GM11168 (cell line): Measurements from ENCODE around the gene TTC28.
"Not testable (repeated sequence)": the region's sequence is repeated elsewhere in the genome, so short reads cannot be mapped to it uniquely, and the experiment has no call there.

Experiments
- in situ Hi-C: fragments of 300-500 bp; cut with MboI; formaldehyde crosslinking; loops from one replicate; pipeline ENCODE4 v1.12.0; 2022; ENCODE audit warnings: low sequenced_read_pairs; ENCODE audit not compliant: unreplicated experiment

The TTC28 gene

DNA sequence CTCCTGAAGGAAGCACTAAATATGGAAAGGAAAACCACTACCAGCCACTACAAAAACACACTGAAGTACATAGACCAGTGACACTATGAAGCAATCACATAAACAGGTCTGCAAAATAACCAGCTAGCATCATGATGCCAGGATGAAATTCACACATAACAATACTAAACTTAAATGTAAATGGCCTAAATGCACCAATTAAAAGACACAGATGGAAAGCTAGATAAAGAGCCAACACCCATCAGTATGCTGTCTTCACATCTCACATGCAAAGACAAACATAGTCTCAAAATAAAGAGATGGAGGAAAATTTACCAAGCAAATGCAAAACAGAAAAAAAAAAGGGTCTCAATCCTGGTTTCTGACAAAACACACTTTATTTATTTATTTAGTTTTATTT is 171.7 kb downstream of the TTC28 start:
- in situ Hi-C loops: no loop called here

GRCh38 chr22:28506150-28506535 is 173.5 kb downstream of the TTC28 start:
- in situ Hi-C loops: no loop called here

DNA sequence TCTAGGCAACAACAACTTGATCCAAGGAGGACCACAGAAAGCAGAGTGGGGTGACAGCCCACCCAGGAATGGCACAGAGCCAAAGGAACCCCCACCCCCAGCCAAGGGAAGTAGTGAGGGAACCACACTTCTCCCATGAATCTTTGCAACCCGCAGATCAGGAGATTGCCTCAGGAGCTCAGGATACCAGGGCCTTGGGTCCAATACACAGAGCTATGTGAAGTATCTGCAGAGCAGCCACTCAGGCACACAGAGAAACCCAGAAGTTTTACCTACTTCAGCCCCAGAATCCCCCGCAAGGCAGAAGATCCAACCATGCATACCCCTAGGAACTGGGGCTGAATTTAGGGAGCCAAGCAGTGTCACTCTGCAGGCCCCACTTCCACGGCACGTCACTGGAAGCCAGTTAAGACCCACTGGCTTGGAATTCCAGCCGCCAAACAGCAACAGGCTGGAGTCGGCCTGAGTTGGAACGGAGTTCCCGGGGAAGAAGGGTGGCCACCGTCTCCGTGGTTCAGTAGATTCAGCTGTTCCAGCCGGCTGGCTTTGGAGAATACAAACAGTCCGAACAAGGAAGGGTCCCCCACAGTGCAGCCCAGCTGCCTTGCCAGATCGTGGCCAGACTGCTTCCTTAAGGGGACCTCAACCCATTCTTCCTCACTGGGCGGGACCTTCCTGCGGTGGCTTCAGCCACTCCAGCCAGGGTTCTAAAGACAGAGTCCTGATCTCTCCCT is 174.1 kb downstream of the TTC28 start:
- in situ Hi-C loops: no loop called here

DNA sequence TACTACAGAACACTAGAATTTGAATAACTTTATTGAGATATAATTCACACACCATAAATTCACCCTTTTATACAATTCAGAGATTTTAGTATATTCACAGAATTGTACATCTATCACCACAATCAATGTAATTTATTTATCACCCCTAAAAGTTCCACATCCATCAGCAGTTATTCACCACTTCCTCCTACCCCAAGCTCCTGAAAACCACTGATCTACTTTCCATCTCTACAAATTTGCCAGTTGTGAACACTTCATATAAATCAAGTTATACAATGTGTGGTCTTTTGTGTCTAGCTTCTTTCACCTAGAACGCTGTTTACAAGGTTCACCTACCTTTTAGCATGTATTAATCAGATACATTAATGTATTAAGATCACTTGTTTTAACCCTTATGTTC is 179.6 kb downstream of the TTC28 start:
- in situ Hi-C loops: no loop called here

DNA sequence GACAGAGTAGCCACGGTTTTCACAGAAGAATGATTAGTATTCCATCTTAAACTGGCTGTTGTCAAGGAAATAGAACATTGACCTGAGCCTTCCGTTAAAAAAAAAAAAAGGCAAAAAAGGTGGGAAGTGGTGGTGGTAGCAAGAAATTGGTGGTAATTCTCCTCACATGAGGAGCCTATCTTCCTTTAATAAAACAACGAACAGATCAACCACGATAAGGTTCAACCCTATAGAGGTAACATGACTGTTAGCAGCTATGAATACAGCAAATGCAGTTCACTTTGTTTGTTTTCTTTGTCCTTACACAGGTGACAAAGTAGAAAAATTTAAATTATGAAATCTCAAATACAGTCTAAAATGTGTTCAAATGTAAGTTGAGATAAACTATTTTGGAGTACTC is 181.6 kb downstream of the TTC28 start:
- in situ Hi-C loops: no loop called here

- in situ Hi-C loops: no loop called here
These were observed 182.5 kb downstream of the TTC28 start for GRCh38 chr22:28497188-28497587.

DNA sequence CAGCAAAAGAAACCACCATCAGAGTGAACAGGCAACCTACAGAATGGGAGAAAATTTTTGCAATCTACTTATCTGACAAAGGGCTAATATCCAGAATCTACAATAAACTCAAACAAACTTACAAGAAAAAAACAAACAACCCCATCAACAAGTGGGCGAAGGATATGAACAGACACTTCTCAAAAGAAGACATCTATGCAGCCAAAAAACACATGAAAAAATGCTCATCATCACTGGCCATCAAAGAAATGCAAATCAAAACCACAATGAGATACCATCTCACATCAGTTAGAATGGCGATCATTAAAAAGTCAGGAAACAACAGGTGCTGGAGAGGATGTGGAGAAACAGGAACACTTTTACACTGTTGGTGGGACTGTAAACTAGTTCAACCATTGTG is 188.4 kb downstream of the TTC28 start:
- in situ Hi-C loops: not testable (repeated sequence)

DNA sequence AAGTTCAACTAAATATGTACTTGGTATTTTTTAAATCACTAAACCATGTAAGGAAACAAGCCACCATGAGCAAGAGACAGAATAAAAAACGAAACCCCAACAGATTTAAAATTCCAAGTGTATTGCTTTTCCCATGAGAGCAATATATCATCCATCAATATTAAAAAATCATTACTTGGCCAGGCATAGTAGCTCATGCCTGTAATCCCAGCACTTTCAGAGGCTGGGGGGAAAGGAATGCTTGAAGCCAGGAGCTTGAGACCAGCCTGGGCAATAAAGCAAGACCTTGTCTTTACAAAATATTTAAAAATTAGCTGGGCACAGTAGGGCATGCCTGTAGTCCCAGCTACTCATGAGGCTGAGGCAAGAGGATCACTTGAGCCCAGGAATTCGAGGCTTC is 190.8 kb downstream of the TTC28 start:
- in situ Hi-C loops: no loop called here

DNA sequence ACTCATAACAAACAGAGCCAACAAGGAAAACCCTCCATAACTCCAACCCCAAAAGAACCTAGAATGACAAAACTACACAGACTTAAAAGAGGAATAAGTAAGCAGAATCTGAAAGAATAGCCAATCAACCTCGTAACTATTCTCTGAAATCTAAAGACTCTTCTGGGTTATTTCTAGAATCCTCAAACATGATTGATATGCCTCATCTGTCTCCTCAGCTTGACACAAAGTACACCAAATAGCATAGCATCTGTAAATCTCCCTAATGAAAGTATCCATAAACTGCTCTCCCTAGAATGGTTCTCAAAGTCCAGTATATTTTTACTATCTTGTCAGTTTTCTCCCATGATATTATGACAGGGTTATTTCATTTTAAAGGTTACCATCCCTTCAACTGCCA is 195.0 kb downstream of the TTC28 start:
- in situ Hi-C loops: no loop called here

- in situ Hi-C loops: no loop called here
These were observed 197.9 kb downstream of the TTC28 start for GRCh38 chr22:28481725-28482124.

DNA sequence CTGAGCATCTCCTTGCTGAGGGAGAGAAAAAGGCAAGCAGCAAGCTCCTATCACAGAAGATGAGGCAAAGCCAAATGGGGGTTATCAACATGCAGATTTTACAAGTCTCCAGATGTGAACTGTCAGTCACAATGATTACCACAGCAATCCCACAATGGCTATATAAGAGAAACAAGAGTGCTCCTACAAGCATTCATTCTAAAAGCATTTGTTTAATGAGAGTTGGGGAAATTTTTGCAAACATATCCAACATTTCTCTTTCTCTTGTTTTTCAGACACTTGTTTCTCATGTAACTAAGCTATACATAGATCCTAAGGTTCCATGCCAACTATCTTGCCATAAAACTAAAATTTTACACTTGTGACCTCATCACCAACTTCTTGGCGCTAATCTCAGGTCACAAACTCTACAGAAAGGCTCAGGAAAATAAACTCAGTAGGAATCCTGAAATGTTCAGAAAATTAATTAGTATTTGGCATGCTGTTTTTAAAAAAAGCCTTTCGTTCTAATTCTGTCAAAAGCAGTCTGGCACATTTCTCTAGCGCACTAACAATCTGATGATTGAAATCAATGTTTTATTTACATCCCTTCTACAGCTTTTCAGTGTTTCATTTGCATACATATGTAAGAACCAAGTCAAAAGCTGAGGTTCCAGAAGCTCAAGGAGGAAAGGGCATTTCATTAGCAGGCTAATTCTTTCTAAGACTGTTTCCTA is 199.5 kb downstream of the TTC28 start:
- in situ Hi-C loops: no loop called here

DNA sequence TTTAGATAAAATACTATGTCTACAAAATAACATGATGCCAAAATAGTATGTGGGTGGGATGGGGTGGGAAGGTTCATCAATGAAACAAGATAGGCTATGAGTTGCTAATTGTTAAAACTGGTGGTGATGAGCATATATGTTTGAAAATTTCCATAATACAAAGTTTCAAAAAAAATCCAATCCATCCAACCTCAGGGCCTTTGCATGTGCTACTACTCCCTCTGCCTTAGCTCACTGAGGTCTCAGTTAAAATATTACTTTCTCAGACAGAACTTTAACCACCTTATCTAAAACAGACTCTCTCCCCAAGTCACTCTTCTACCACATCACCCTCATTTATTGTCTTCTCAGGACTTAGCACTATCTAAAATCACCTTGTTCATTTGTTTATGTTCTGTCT is 201.1 kb downstream of the TTC28 start:
- in situ Hi-C loops: no loop called here

DNA sequence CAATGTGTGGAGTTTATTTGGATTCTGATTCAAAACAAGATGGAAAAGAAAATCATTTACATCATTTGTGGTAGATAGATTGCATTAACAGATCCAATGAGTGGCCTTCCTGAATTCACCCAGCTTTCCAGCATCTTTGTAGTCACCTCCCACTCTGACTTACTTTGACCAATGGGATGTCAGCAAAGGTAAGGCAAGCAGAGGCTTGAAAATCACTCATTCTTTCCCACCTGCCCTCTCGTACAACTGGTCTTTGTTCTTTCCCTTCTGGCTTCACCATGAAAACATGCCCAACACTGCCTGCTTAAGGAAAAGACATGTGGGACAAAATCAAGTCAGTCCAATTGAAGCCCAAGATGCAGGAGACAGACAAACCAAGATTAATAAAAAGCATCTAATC is 202.1 kb downstream of the TTC28 start:
- in situ Hi-C loops: no loop called here

DNA sequence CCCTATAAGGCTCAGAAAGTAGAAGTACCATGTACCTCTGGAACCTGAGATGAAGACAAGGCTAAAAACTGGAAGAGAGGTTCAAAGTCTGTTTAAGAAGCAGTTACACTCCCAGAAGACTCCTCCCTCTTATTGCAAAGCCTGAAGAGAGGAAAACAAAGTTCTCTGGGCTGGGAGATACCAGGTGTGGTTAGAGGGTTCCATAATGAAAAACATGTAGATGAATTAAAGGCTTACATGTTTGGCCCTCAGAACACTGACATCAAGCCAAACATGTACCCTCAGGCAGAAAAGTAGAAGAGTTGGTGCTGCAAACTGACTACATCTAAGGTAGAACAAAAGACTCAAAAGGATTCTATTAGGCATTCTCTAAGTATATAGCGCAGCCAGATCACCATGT is 205.3 kb downstream of the TTC28 start:
- in situ Hi-C loops: no loop called here

- in situ Hi-C loops: no loop called here
These were observed 206.4 kb downstream of the TTC28 start for GRCh38 chr22:28473258-28473657.

GRCh38 chr22:28467055-28467454 is 212.6 kb downstream of the TTC28 start:
- in situ Hi-C loops: not testable (repeated sequence)

- in situ Hi-C loops: no loop called here
These were observed 213.2 kb downstream of the TTC28 start for GRCh38 chr22:28466399-28466798.

GRCh38 chr22:28465841-28466240 is 213.8 kb downstream of the TTC28 start:
- in situ Hi-C loops: no loop called here

GRCh38 chr22:28464127-28464526 is 215.5 kb downstream of the TTC28 start:
- in situ Hi-C loops: no loop called here

- in situ Hi-C loops: not testable (repeated sequence)
These were observed 216.2 kb downstream of the TTC28 start for GRCh38 chr22:28463408-28463807.

DNA sequence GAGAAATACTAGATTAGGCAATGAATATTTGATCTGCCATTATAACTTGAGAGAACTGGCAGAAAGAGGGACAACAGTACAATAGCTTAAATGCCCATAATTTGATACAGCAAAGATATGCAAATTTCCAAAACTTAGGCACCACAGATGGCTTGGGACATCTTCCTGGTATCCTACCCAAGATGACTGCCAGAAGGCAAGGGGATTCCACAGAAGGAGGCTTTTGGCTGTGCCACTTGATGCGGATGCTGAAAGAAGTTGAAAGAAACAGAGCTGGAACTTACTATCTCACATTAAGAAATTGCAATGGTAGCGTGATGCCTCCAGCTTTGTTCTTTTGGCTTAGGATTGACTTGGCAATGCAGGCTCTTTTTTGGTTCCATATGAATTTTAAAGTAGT is 216.7 kb downstream of the TTC28 start:
- in situ Hi-C loops: no loop called here

DNA sequence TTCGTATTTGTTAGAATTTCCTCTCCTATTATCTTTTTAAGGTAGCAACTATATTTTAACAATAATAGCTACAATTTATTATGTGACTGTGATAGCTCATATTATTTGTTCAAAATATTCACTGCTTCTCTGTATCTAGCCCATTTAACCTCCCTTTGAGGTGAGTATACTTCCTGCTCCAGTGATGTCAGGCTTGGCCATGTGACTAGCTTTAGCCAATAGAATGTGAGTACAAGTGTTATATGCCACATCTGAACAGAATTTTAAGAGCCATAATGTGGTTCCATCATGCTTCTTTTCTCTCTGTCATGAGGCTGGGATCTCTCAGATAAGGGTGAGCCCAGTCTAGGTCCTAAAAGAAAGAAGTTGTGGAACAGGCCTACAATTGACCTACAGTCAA is 217.6 kb downstream of the TTC28 start:
- in situ Hi-C loops: no loop called here
